Endodermal cell (in vitro differentiated cells): ENCODE data around the gene FSTL1. TPM values are rescaled to one million over a fixed set of nuclear protein-coding genes. Genes with fewer than 3 reads are reported as not detected.
A peak's percentile ranks its signal among the peaks of the same experiment; 100 is the strongest.

ENCODE experiments used
- DNase-seq: peaks from one replicate; pipeline ENCODE4 v3.0.0-alpha.2; 2017
- H3K27ac ChIP-seq: 2 replicates; pipeline ENCODE4 v1.5.1; 2013; ENCODE audit warnings: mild to moderate bottlenecking, low read depth, low read length, moderate library complexity
- H3K27me3 ChIP-seq: 2 replicates; pipeline ENCODE4 v1.6.1; 2013; ENCODE audit warnings: mild to moderate bottlenecking, low read length, moderate library complexity; ENCODE audit not compliant: insufficient read depth, control insufficient read depth, poor library complexity, severe bottlenecking
- H3K36me3 ChIP-seq: 2 replicates; pipeline ENCODE4 v1.7.0; 2013; ENCODE audit warnings: mild to moderate bottlenecking, low read length, moderate library complexity; ENCODE audit not compliant: control insufficient read depth, insufficient read depth
- H3K4me1 ChIP-seq: one replicate; pipeline ENCODE4 v1.7.0; 2013; ENCODE audit warnings: low read length; ENCODE audit not compliant: control insufficient read depth, insufficient read depth
- H3K4me3 ChIP-seq: 2 replicates; pipeline ENCODE4 v1.5.1; 2013; ENCODE audit warnings: mild to moderate bottlenecking, low read length, moderate library complexity
- H3K9ac ChIP-seq: 2 replicates; pipeline ENCODE4 v1.6.1; 2013; ENCODE audit warnings: mild to moderate bottlenecking, low read length, moderate library complexity; ENCODE audit not compliant: poor library complexity, severe bottlenecking; ENCODE audit errors: extremely low read depth
- H3K9me3 ChIP-seq: 2 replicates; pipeline ENCODE4 v1.6.1; 2013; ENCODE audit warnings: mild to moderate bottlenecking, low read length, moderate library complexity; ENCODE audit not compliant: control insufficient read depth
- H3K27ac Mint-ChIP-seq: 2 replicates; pipeline ENCODE4 v1.8.0; 2020; ENCODE audit warnings: mixed read lengths
- H3K27me3 Mint-ChIP-seq: 2 replicates; pipeline ENCODE4 v1.8.0; 2021; ENCODE audit warnings: mild to moderate bottlenecking, mixed read lengths; ENCODE audit not compliant: insufficient read depth
- H3K36me3 Mint-ChIP-seq: 2 replicates; pipeline ENCODE4 v1.8.0; 2020; ENCODE audit warnings: low read depth, mixed read lengths
- H3K4me1 Mint-ChIP-seq: 2 replicates; pipeline ENCODE4 v1.8.0; 2020; ENCODE audit warnings: mixed read lengths
- H3K4me3 Mint-ChIP-seq: 2 replicates; pipeline ENCODE4 v1.8.0; 2020; ENCODE audit warnings: mild to moderate bottlenecking, moderate library complexity, mixed read lengths
- H3K9me3 Mint-ChIP-seq: 2 replicates; pipeline ENCODE4 v1.8.0; 2020; ENCODE audit warnings: mild to moderate bottlenecking, mixed read lengths
- CTCF ChIP-seq: fragments of 200-600 bp; sonication (generic); conservative IDR thresholded peaks from 2 replicates; pipeline ENCODE4 v1.5.0; 2021; ENCODE audit warnings: antibody characterized with exemption, mild to moderate bottlenecking
- WGBS, 2 experiments: methylation state at CpG; one replicate each; pipeline versions ENCODE4 v1.1.5 to v1.1.7; 2013; ENCODE audit warnings: missing lambda C conversion rate in 2 of 2, mixed read lengths in 1 of 2; ENCODE audit not compliant: insufficient coverage in 1 of 2, insufficient read length in 1 of 2; 5-methylcytosine and 5-hydroxymethylcytosine counted together
- total RNA-seq, 2 donors: library from RNA; stranded (reverse); fragmentation: NEBNext Ultra II Directional in 1 of 2; extraction: Animal tissue kit (Norgen Biotek cat#: 25700) in 1 of 2; gene quantifications; 2 replicates in 1 of 2; 3 replicates in 1 of 2; pipeline ENCODE4 v1.2.1, GENCODE V29; 2021

Gene FSTL1
- total RNA-seq, 2 donors from 2014 or later, result 309 to 379 TPM

GRCh38 chr3:120440762-120441161 is 10.0 kb downstream of the FSTL1 start:
- Mint-ChIP-seq H3K27me3 (no peaks in the 10 kb centered on the region), H3K36me3 (peaks cover 34% of the 10 kb centered on the region), H3K9me3 (no peaks in the 10 kb centered on the region), H3K27ac (no peak overlapping the region), H3K4me3 (no peak overlapping the region), H3K4me1 (peaks cover 29% of the 10 kb centered on the region)
- H3K4me1 ChIP-seq, result peaks cover 10% of the 10 kb centered on the region
- no peaks in the 10 kb centered on the region for H3K27me3 ChIP-seq
- peaks cover 41% of the 10 kb centered on the region for H3K36me3 ChIP-seq
- no peaks in the 10 kb centered on the region for H3K9me3 ChIP-seq
- WGBS, 2 experiments, result 90 to 100% methylated on average over 3 of the region's 3 CpGs
- H3K4me3 ChIP-seq, result no peak overlapping the region
- no peak for TF ChIP-seq CTCF
- no peak overlapping the region for H3K27ac ChIP-seq
- peak; percentile 15 for DNase-seq
- no peak overlapping the region for H3K9ac ChIP-seq

GRCh38 chr3:120440001-120440703 is 10.6 kb downstream of the FSTL1 start:
- 91 to 98% methylated on average over 4 to 5 of the region's 5 CpGs for WGBS, 2 experiments
- Histone ChIP-seq H3K27me3 (no peaks in the 10 kb centered on the region), H3K4me3 (no peak overlapping the region), H3K9me3 (no peaks in the 10 kb centered on the region), H3K9ac (no peak overlapping the region), H3K36me3 (peaks cover 41% of the 10 kb centered on the region), H3K4me1 (peaks cover 10% of the 10 kb centered on the region), H3K27ac (peak overlapping the region; percentile 85)
- Mint-ChIP-seq H3K27ac (no peak overlapping the region), H3K4me1 (peaks cover 35% of the 10 kb centered on the region), H3K36me3 (peaks cover 38% of the 10 kb centered on the region), H3K4me3 (no peak overlapping the region), H3K27me3 (no peaks in the 10 kb centered on the region), H3K9me3 (no peaks in the 10 kb centered on the region)
- DNase-seq, result peak; percentile 29
- TF ChIP-seq CTCF, result no peak

GRCh38 chr3:120438665-120439370 is 12.0 kb downstream of the FSTL1 start:
- H3K9me3 Mint-ChIP-seq, result no peaks in the 10 kb centered on the region
- WGBS, 2 experiments, result 90 to 92% methylated on average over 7 to 10 of the region's 10 CpGs
- peaks cover 49% of the 10 kb centered on the region for H3K36me3 Mint-ChIP-seq
- no peaks in the 10 kb centered on the region for H3K27me3 Mint-ChIP-seq
- no peak overlapping the region for H3K9ac ChIP-seq
- TF ChIP-seq CTCF, result no peak
- H3K4me3 ChIP-seq, result no peak overlapping the region
- H3K27ac ChIP-seq, result peak overlapping the region; percentile 85
- H3K27ac Mint-ChIP-seq, result peak overlapping the region; percentile 62
- DNase-seq, result peak; percentile 32
- no peaks in the 10 kb centered on the region for H3K27me3 ChIP-seq
- H3K4me1 ChIP-seq, result peaks cover 10% of the 10 kb centered on the region
- H3K4me3 Mint-ChIP-seq, result no peak overlapping the region
- peaks cover 41% of the 10 kb centered on the region for H3K36me3 ChIP-seq
- peaks cover 35% of the 10 kb centered on the region for H3K4me1 Mint-ChIP-seq
- no peaks in the 10 kb centered on the region for H3K9me3 ChIP-seq
